CD14-positive monocyte (primary cell): ENCODE data around the gene GSE1. TPM values are rescaled to one million over a fixed set of nuclear protein-coding genes. Genes with fewer than 3 reads are reported as not detected.
A peak's percentile ranks its signal among the peaks of the same experiment; 100 is the strongest.

Source experiments
- DNase-seq, 3 donors: peaks; one replicate each; pipeline ENCODE4 v3.0.0-alpha.2; 2011 to 2022
- H2AFZ ChIP-seq: 2 replicates; pipeline ENCODE4 v1.6.0; 2012; ENCODE audit warnings: mild to moderate bottlenecking, low read depth, low read length, inconsistent platforms; ENCODE audit not compliant: insufficient read depth, poor library complexity, severe bottlenecking
- H3K27ac ChIP-seq, 2 donors: 1 replicate in 1 of 2; 2 replicates in 1 of 2; pipeline ENCODE4 v1.5.1; 2012 to 2013; ENCODE audit warnings: low read length in 2 of 2, control low read depth in 1 of 2, inconsistent platforms in 1 of 2, low read depth in 1 of 2, mild to moderate bottlenecking in 1 of 2
- H3K27me3 ChIP-seq, 2 donors: one replicate each; pipeline versions ENCODE4 v1.6.0 to v1.6.1; 2011 to 2013; ENCODE audit warnings: low read length in 2 of 2; ENCODE audit not compliant: control insufficient read depth in 2 of 2, insufficient read depth in 2 of 2
- H3K36me3 ChIP-seq, 2 donors: replicated peaks in 1 of 2; 1 replicate in 1 of 2; 2 replicates in 1 of 2; pipeline versions ENCODE4 v1.5.1 to v1.6.1; 2012 to 2013; ENCODE audit warnings: low read length in 2 of 2, control low read depth in 1 of 2, inconsistent platforms in 1 of 2, mild to moderate bottlenecking in 1 of 2; ENCODE audit not compliant: insufficient read depth in 2 of 2, control insufficient read depth in 1 of 2
- H3K4me1 ChIP-seq, 2 donors: 1 replicate in 1 of 2; 2 replicates in 1 of 2; pipeline versions ENCODE4 v1.5.1 to v1.6.1; 2012 to 2013; ENCODE audit warnings: low read length in 2 of 2, control low read depth in 1 of 2, inconsistent platforms in 1 of 2, mild to moderate bottlenecking in 1 of 2, moderate library complexity in 1 of 2; ENCODE audit not compliant: insufficient read depth in 2 of 2, control insufficient read depth in 1 of 2
- H3K4me2 ChIP-seq: replicated peaks from 2 replicates; pipeline ENCODE3; 2012; ENCODE audit warnings: low read length, moderate library complexity, mild to moderate bottlenecking; ENCODE audit not compliant: poor library complexity, severe bottlenecking; ENCODE audit errors: extremely low read depth
- H3K4me3 ChIP-seq, 3 experiments: fragments of 200-600 bp in 1 of 3; sonication (generic) in 1 of 3; replicated peaks in 1 of 3; 1 replicate in 2 of 3; 2 replicates in 1 of 3; pipeline ENCODE4 v1.5.1; 2011 to 2013; ENCODE audit warnings: low read length in 3 of 3, mild to moderate bottlenecking in 3 of 3, control low read depth in 2 of 3, low read depth in 2 of 3, inconsistent platforms in 1 of 3, moderate library complexity in 1 of 3
- H3K79me2 ChIP-seq: 2 replicates; pipeline ENCODE4 v1.6.0; 2012; ENCODE audit warnings: mild to moderate bottlenecking, control low read depth, inconsistent platforms, low read length, moderate library complexity; ENCODE audit not compliant: insufficient read depth
- H3K9ac ChIP-seq: 2 replicates; pipeline ENCODE4 v1.6.0; 2017; ENCODE audit warnings: low read length, mild to moderate bottlenecking; ENCODE audit not compliant: insufficient read depth, poor library complexity, severe bottlenecking
- H3K9me3 ChIP-seq, 2 donors: replicated peaks in 1 of 2; 1 replicate in 1 of 2; 2 replicates in 1 of 2; pipeline versions ENCODE4 v1.5.1 to v1.6.1; 2012 to 2013; ENCODE audit warnings: low read length in 2 of 2, control low read depth in 1 of 2; ENCODE audit not compliant: control insufficient read depth in 1 of 2, insufficient read depth in 1 of 2
- H4K20me1 ChIP-seq: 2 replicates; pipeline ENCODE4 v1.6.0; 2012; ENCODE audit warnings: mild to moderate bottlenecking, low read length, control low read depth, moderate library complexity; ENCODE audit not compliant: insufficient read depth
- H3K27ac Mint-ChIP-seq, 7 donors: one replicate each; pipeline ENCODE4 v1.8.0; 2020; ENCODE audit warnings: mild to moderate bottlenecking in 7 of 7, mixed read lengths in 7 of 7, moderate library complexity in 6 of 7, inconsistent platforms in 2 of 7
- H3K27me3 Mint-ChIP-seq, 3 donors: one replicate each; pipeline ENCODE4 v1.8.0; 2021 to 2022; ENCODE audit warnings: low read depth in 3 of 3, mild to moderate bottlenecking in 3 of 3, mixed read lengths in 3 of 3, moderate library complexity in 3 of 3, inconsistent platforms in 1 of 3
- H3K36me3 Mint-ChIP-seq, 2 donors: one replicate each; pipeline ENCODE4 v1.8.0; 2020; ENCODE audit warnings: mixed read lengths in 2 of 2, inconsistent platforms in 1 of 2, mild to moderate bottlenecking in 1 of 2
- H3K4me1 Mint-ChIP-seq: one replicate; pipeline ENCODE4 v1.8.0; 2020; ENCODE audit warnings: mild to moderate bottlenecking, mixed read lengths
- H3K4me3 Mint-ChIP-seq, 2 donors: one replicate each; pipeline ENCODE4 v1.8.0; 2020; ENCODE audit warnings: mild to moderate bottlenecking in 2 of 2, mixed read lengths in 2 of 2, moderate library complexity in 1 of 2
- H3K9me3 Mint-ChIP-seq, 7 donors: one replicate each; pipeline ENCODE4 v1.8.0; 2020 to 2022; ENCODE audit warnings: mixed read lengths in 7 of 7, mild to moderate bottlenecking in 6 of 7, moderate library complexity in 6 of 7, inconsistent platforms in 2 of 7
- WGBS: methylation state at CpG from one replicate; pipeline ENCODE4 v1.1.5; 2013; ENCODE audit warnings: missing lambda C conversion rate; ENCODE audit not compliant: insufficient coverage; 5-methylcytosine and 5-hydroxymethylcytosine counted together
- intact Hi-C, 2 donors: fragments of 100-400 bp; cut with micrococcal nuclease; formaldehyde crosslinking; loops; one replicate each; pipeline versions ENCODE4 v1.15.0 to v1.15.1; 2023
- polyA plus RNA-seq, 3 donors: library from polyadenylated mRNA; depleted of rRNA in 1 of 3; unstranded in 2 of 3; stranded (reverse) in 1 of 3; fragments of 300-500 nt in 2 of 3; fragments of >200 nt in 1 of 3; fragmentation: Illumina TruSeq in 2 of 3; gene quantifications; 1 replicate in 2 of 3; 2 replicates in 1 of 3; pipeline ENCODE4 v1.2.3, GENCODE V29; 2012 to 2021
- TF ChIP-seq, protein P1 (sequence below): fragments of 200-600 bp; IDR thresholded peaks from one replicate; pipeline ENCODE4 v1.8.0; 2022; ENCODE audit warnings: antibody characterized with exemption, mild to moderate bottlenecking

The GSE1 gene
- polyA plus RNA-seq, 3 donors, result 0.67 to 38.9 (median 0.86) TPM

DNA sequence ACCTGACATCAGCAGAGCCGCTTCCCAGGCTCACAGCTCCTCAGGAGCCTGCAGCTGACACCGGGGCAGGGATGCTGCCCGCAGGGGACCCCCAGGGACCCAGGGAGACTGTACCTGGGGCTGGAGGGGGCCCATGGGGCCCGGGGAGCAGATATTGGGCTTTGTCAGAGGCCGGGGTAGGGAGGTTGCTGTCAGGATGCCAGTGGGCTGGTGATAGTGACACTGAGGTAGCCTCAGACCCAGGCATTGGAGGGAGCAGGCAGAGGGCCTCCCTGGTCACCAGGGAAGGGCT is 15.1 kb downstream of the GSE1 start:
- Histone ChIP-seq H3K9me3 (peaks cover 14 to 24% of the 10 kb centered on the region in 2 donors), H4K20me1 (peaks cover 98% of the 10 kb centered on the region), H2AFZ (no peak overlapping the region), H3K27ac (no peak overlapping the region), H3K27me3 (no peaks in the 10 kb centered on the region), H3K79me2 (peaks cover 98% of the 10 kb centered on the region), H3K4me1 (no peaks in the 10 kb centered on the region), H3K4me2 (no peak overlapping the region), H3K4me3 (no peak overlapping the region), H3K36me3 (peaks cover 13 to 26% of the 10 kb centered on the region in 2 donors), H3K9ac (no peak overlapping the region)
- H3K36me3 Mint-ChIP-seq, result peaks cover 22 to 33% of the 10 kb centered on the region in 2 donors
- peaks cover 0 to 1% (median 0%) of the 10 kb centered on the region in 3 donors for H3K27me3 Mint-ChIP-seq
- TF ChIP-seq, protein P1, sequence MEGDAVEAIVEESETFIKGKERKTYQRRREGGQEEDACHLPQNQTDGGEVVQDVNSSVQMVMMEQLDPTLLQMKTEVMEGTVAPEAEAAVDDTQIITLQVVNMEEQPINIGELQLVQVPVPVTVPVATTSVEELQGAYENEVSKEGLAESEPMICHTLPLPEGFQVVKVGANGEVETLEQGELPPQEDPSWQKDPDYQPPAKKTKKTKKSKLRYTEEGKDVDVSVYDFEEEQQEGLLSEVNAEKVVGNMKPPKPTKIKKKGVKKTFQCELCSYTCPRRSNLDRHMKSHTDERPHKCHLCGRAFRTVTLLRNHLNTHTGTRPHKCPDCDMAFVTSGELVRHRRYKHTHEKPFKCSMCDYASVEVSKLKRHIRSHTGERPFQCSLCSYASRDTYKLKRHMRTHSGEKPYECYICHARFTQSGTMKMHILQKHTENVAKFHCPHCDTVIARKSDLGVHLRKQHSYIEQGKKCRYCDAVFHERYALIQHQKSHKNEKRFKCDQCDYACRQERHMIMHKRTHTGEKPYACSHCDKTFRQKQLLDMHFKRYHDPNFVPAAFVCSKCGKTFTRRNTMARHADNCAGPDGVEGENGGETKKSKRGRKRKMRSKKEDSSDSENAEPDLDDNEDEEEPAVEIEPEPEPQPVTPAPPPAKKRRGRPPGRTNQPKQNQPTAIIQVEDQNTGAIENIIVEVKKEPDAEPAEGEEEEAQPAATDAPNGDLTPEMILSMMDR, result no peak
- H3K4me1 Mint-ChIP-seq, result no peaks in the 10 kb centered on the region
- WGBS, result 98% methylated on average over 5 of the region's 5 CpGs
- peaks cover 11 to 22% (median 20%) of the 10 kb centered on the region in 7 donors for H3K9me3 Mint-ChIP-seq
- intact Hi-C loops, result no loop called here
- no peak overlapping the region for H3K27ac Mint-ChIP-seq
- no peak overlapping the region for H3K4me3 Mint-ChIP-seq
- no peak for DNase-seq

DNA sequence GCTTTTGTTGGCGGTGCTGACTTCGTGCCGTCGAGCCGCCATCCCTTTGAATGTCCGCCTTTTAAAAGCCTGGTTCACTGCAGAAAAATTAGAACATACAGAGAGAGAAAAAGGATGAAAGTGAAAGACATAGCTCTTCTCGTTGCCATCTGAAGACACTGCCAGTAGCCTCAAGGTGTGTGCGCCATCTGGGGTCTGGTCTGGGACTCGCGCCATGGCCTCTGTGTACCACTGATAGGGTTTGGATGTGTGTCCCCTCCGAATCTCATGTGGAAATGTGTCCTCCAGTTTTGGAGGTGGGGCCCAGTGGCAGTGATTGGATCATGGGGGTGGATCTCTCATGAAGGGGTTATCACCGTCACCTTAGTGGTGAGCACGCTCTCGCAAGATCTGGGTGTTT is 15.5 kb downstream of the GSE1 start:
- WGBS, result 100% methylated on average over 3 of the region's 14 CpGs
- Histone ChIP-seq H3K4me2 (no peak overlapping the region), H4K20me1 (peaks cover 98% of the 10 kb centered on the region), H3K79me2 (peaks cover 98% of the 10 kb centered on the region), H3K4me1 (no peaks in the 10 kb centered on the region), H2AFZ (no peak overlapping the region), H3K27ac (no peak overlapping the region), H3K27me3 (no peaks in the 10 kb centered on the region), H3K9ac (no peak overlapping the region), H3K4me3 (no peak overlapping the region), H3K9me3 (peaks cover 14 to 24% of the 10 kb centered on the region in 2 donors), H3K36me3 (peaks cover 17 to 31% of the 10 kb centered on the region in 2 donors)
- no peak overlapping the region for H3K4me3 Mint-ChIP-seq
- peaks cover 0 to 1% (median 0%) of the 10 kb centered on the region in 3 donors for H3K27me3 Mint-ChIP-seq
- H3K27ac Mint-ChIP-seq, result peak overlapping the region in 1 of 7 donors; percentile 6
- DNase-seq, result no peak
- no peaks in the 10 kb centered on the region for H3K4me1 Mint-ChIP-seq
- TF ChIP-seq, protein P1, result no peak
- H3K36me3 Mint-ChIP-seq, result peaks cover 22 to 34% of the 10 kb centered on the region in 2 donors
- intact Hi-C loops, result no loop called here
- H3K9me3 Mint-ChIP-seq, result peaks cover 11 to 22% (median 20%) of the 10 kb centered on the region in 7 donors
